CD14-positive monocyte (primary cell): ENCODE data around the gene ERBB4. TPM values are rescaled to one million over a fixed set of nuclear protein-coding genes. Genes with fewer than 3 reads are reported as not detected.

Experiments
- DNase-seq, 3 donors: peaks; one replicate each; pipeline ENCODE4 v3.0.0-alpha.2; 2011 to 2022
- H2AFZ ChIP-seq: 2 replicates; pipeline ENCODE4 v1.6.0; 2012; ENCODE audit warnings: mild to moderate bottlenecking, low read depth, low read length, inconsistent platforms; ENCODE audit not compliant: insufficient read depth, poor library complexity, severe bottlenecking
- H3K27ac ChIP-seq, 2 donors: 1 replicate in 1 of 2; 2 replicates in 1 of 2; pipeline ENCODE4 v1.5.1; 2012 to 2013; ENCODE audit warnings: low read length in 2 of 2, control low read depth in 1 of 2, inconsistent platforms in 1 of 2, low read depth in 1 of 2, mild to moderate bottlenecking in 1 of 2
- H3K27me3 ChIP-seq, 2 donors: one replicate each; pipeline versions ENCODE4 v1.6.0 to v1.6.1; 2011 to 2013; ENCODE audit warnings: low read length in 2 of 2; ENCODE audit not compliant: control insufficient read depth in 2 of 2, insufficient read depth in 2 of 2
- H3K36me3 ChIP-seq, 2 donors: replicated peaks in 1 of 2; 1 replicate in 1 of 2; 2 replicates in 1 of 2; pipeline versions ENCODE4 v1.5.1 to v1.6.1; 2012 to 2013; ENCODE audit warnings: low read length in 2 of 2, control low read depth in 1 of 2, inconsistent platforms in 1 of 2, mild to moderate bottlenecking in 1 of 2; ENCODE audit not compliant: insufficient read depth in 2 of 2, control insufficient read depth in 1 of 2
- H3K4me1 ChIP-seq, 2 donors: 1 replicate in 1 of 2; 2 replicates in 1 of 2; pipeline versions ENCODE4 v1.5.1 to v1.6.1; 2012 to 2013; ENCODE audit warnings: low read length in 2 of 2, control low read depth in 1 of 2, inconsistent platforms in 1 of 2, mild to moderate bottlenecking in 1 of 2, moderate library complexity in 1 of 2; ENCODE audit not compliant: insufficient read depth in 2 of 2, control insufficient read depth in 1 of 2
- H3K4me2 ChIP-seq: replicated peaks from 2 replicates; pipeline ENCODE3; 2012; ENCODE audit warnings: low read length, moderate library complexity, mild to moderate bottlenecking; ENCODE audit not compliant: poor library complexity, severe bottlenecking; ENCODE audit errors: extremely low read depth
- H3K4me3 ChIP-seq, 3 experiments: fragments of 200-600 bp in 1 of 3; sonication (generic) in 1 of 3; replicated peaks in 1 of 3; 1 replicate in 2 of 3; 2 replicates in 1 of 3; pipeline ENCODE4 v1.5.1; 2011 to 2013; ENCODE audit warnings: low read length in 3 of 3, mild to moderate bottlenecking in 3 of 3, control low read depth in 2 of 3, low read depth in 2 of 3, inconsistent platforms in 1 of 3, moderate library complexity in 1 of 3
- H3K79me2 ChIP-seq: 2 replicates; pipeline ENCODE4 v1.6.0; 2012; ENCODE audit warnings: mild to moderate bottlenecking, control low read depth, inconsistent platforms, low read length, moderate library complexity; ENCODE audit not compliant: insufficient read depth
- H3K9ac ChIP-seq: 2 replicates; pipeline ENCODE4 v1.6.0; 2017; ENCODE audit warnings: low read length, mild to moderate bottlenecking; ENCODE audit not compliant: insufficient read depth, poor library complexity, severe bottlenecking
- H3K9me3 ChIP-seq, 2 donors: replicated peaks in 1 of 2; 1 replicate in 1 of 2; 2 replicates in 1 of 2; pipeline versions ENCODE4 v1.5.1 to v1.6.1; 2012 to 2013; ENCODE audit warnings: low read length in 2 of 2, control low read depth in 1 of 2; ENCODE audit not compliant: control insufficient read depth in 1 of 2, insufficient read depth in 1 of 2
- H4K20me1 ChIP-seq: 2 replicates; pipeline ENCODE4 v1.6.0; 2012; ENCODE audit warnings: mild to moderate bottlenecking, low read length, control low read depth, moderate library complexity; ENCODE audit not compliant: insufficient read depth
- H3K27ac Mint-ChIP-seq, 7 donors: one replicate each; pipeline ENCODE4 v1.8.0; 2020; ENCODE audit warnings: mild to moderate bottlenecking in 7 of 7, mixed read lengths in 7 of 7, moderate library complexity in 6 of 7, inconsistent platforms in 2 of 7
- H3K27me3 Mint-ChIP-seq, 3 donors: one replicate each; pipeline ENCODE4 v1.8.0; 2021 to 2022; ENCODE audit warnings: low read depth in 3 of 3, mild to moderate bottlenecking in 3 of 3, mixed read lengths in 3 of 3, moderate library complexity in 3 of 3, inconsistent platforms in 1 of 3
- H3K36me3 Mint-ChIP-seq, 2 donors: one replicate each; pipeline ENCODE4 v1.8.0; 2020; ENCODE audit warnings: mixed read lengths in 2 of 2, inconsistent platforms in 1 of 2, mild to moderate bottlenecking in 1 of 2
- H3K4me1 Mint-ChIP-seq: one replicate; pipeline ENCODE4 v1.8.0; 2020; ENCODE audit warnings: mild to moderate bottlenecking, mixed read lengths
- H3K4me3 Mint-ChIP-seq, 2 donors: one replicate each; pipeline ENCODE4 v1.8.0; 2020; ENCODE audit warnings: mild to moderate bottlenecking in 2 of 2, mixed read lengths in 2 of 2, moderate library complexity in 1 of 2
- H3K9me3 Mint-ChIP-seq, 7 donors: one replicate each; pipeline ENCODE4 v1.8.0; 2020 to 2022; ENCODE audit warnings: mixed read lengths in 7 of 7, mild to moderate bottlenecking in 6 of 7, moderate library complexity in 6 of 7, inconsistent platforms in 2 of 7
- WGBS: methylation state at CpG from one replicate; pipeline ENCODE4 v1.1.5; 2013; ENCODE audit warnings: missing lambda C conversion rate; ENCODE audit not compliant: insufficient coverage; 5-methylcytosine and 5-hydroxymethylcytosine counted together
- intact Hi-C, 2 donors: fragments of 100-400 bp; cut with micrococcal nuclease; formaldehyde crosslinking; loops; one replicate each; pipeline versions ENCODE4 v1.15.0 to v1.15.1; 2023
- polyA plus RNA-seq, 3 donors: library from polyadenylated mRNA; depleted of rRNA in 1 of 3; unstranded in 2 of 3; stranded (reverse) in 1 of 3; fragments of 300-500 nt in 2 of 3; fragments of >200 nt in 1 of 3; fragmentation: Illumina TruSeq in 2 of 3; gene quantifications; 1 replicate in 2 of 3; 2 replicates in 1 of 3; pipeline ENCODE4 v1.2.3, GENCODE V29; 2012 to 2021
- TF ChIP-seq, protein P1 (sequence below): fragments of 200-600 bp; IDR thresholded peaks from one replicate; pipeline ENCODE4 v1.8.0; 2022; ENCODE audit warnings: antibody characterized with exemption, mild to moderate bottlenecking

ERBB4 gene
- polyA plus RNA-seq, 3 donors, result not detected

DNA sequence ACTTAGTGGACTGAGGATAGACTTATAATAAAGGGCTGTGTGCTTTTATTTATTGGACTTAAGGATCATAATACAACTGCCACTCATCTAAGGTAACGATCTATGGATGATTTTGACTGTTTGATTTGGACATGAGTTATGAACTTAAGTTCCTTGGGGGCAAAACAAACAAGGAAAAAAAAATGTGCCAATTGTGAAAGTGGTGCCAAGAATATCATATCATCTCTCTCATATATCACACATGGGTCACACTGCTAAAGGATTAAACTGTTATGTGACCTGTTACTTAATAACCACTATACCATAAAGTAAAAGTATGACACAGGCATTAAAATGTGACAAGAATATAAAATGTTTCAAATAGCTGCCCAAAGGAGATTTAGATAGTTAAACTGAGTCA is 886.3 kb downstream of the ERBB4 start:
- H3K27ac Mint-ChIP-seq, result no peak overlapping the region
- H3K4me3 ChIP-seq, result no peak overlapping the region
- DNase-seq, result no peak
- intact Hi-C loops, result no loop called here
- H3K36me3 Mint-ChIP-seq, result no peaks in the 10 kb centered on the region
- no peak overlapping the region for H3K9ac ChIP-seq
- H2AFZ ChIP-seq, result no peak overlapping the region
- TF ChIP-seq, protein P1, sequence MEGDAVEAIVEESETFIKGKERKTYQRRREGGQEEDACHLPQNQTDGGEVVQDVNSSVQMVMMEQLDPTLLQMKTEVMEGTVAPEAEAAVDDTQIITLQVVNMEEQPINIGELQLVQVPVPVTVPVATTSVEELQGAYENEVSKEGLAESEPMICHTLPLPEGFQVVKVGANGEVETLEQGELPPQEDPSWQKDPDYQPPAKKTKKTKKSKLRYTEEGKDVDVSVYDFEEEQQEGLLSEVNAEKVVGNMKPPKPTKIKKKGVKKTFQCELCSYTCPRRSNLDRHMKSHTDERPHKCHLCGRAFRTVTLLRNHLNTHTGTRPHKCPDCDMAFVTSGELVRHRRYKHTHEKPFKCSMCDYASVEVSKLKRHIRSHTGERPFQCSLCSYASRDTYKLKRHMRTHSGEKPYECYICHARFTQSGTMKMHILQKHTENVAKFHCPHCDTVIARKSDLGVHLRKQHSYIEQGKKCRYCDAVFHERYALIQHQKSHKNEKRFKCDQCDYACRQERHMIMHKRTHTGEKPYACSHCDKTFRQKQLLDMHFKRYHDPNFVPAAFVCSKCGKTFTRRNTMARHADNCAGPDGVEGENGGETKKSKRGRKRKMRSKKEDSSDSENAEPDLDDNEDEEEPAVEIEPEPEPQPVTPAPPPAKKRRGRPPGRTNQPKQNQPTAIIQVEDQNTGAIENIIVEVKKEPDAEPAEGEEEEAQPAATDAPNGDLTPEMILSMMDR, result no peak
- WGBS, result no CpG with 5 or more reads among the region's 1 CpG
- H3K27me3 Mint-ChIP-seq, result no peaks in the 10 kb centered on the region
- no peaks in the 10 kb centered on the region for H3K9me3 ChIP-seq
- H3K79me2 ChIP-seq, result no peaks in the 10 kb centered on the region
- no peaks in the 10 kb centered on the region for H3K4me1 ChIP-seq
- no peak overlapping the region for H3K27ac ChIP-seq
- H3K36me3 ChIP-seq, result no peaks in the 10 kb centered on the region
- H3K4me2 ChIP-seq, result no peak overlapping the region
- H3K4me1 Mint-ChIP-seq, result no peaks in the 10 kb centered on the region
- no peaks in the 10 kb centered on the region for H4K20me1 ChIP-seq
- no peak overlapping the region for H3K4me3 Mint-ChIP-seq
- H3K9me3 Mint-ChIP-seq, result peaks cover 0 to 4% (median 0%) of the 10 kb centered on the region in 7 donors
- no peaks in the 10 kb centered on the region for H3K27me3 ChIP-seq

DNA sequence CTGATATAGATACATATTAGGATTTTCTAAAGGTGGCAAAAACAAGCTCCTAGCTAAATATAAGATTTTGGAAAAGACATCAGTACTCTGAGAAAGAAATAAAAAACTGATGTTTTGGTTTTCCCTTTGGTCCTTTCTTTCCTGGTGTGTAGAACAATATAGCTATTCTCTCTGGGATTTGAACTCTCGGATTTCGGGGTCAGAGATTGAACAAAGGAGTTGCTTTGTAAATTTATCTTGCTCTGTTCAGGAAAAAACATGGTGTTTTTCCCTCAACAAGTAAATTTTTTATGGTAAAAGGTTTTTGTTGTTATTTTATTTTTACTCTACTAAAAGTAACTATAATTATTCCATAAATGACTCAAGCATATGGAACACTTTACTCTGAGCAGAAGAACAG is 889.3 kb downstream of the ERBB4 start:
- no peaks in the 10 kb centered on the region for H3K4me1 Mint-ChIP-seq
- H3K9me3 Mint-ChIP-seq, result peaks cover 0 to 4% (median 0%) of the 10 kb centered on the region in 7 donors
- no peak overlapping the region for H3K4me3 Mint-ChIP-seq
- Histone ChIP-seq H3K9me3 (no peaks in the 10 kb centered on the region), H3K27ac (no peak overlapping the region), H2AFZ (no peak overlapping the region), H3K4me3 (no peak overlapping the region), H3K4me2 (no peak overlapping the region), H3K36me3 (no peaks in the 10 kb centered on the region), H3K4me1 (no peaks in the 10 kb centered on the region), H3K79me2 (no peaks in the 10 kb centered on the region), H3K27me3 (no peaks in the 10 kb centered on the region), H3K9ac (no peak overlapping the region), H4K20me1 (no peaks in the 10 kb centered on the region)
- no peak for DNase-seq
- H3K36me3 Mint-ChIP-seq, result no peaks in the 10 kb centered on the region
- H3K27ac Mint-ChIP-seq, result no peak overlapping the region
- no CpG with 5 or more reads among the region's 2 CpGs for WGBS
- TF ChIP-seq, protein P1, result no peak
- H3K27me3 Mint-ChIP-seq, result peaks cover 0 to 2% (median 0%) of the 10 kb centered on the region in 3 donors
- intact Hi-C loops, result no loop called here
